ENCODE results near the gene FYTTD1.
"Not testable (repeated sequence)": the region's sequence is repeated elsewhere in the genome, so short reads cannot be mapped to it uniquely, and the experiment has no call there.

The FYTTD1 gene

DNA sequence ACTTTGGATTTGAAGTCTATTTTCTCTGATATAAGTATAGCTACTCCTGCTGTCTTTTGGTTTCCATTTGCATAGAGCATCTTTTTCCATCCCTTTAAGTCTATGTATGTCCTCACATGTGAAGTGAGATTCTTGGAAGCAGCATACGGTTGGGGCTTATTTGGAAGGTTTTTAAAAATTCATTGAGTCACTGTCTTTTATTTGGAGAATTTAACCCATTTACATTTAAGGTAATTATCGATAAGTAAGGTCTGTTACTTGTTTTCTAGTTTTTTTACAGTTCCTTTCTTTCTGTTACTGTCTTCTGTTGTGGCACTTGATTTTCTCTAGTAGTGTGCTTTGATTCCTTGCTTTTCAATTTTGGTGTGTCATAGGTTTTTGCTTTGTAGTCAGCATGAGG is 26.9 kb upstream of the FYTTD1 start:
- Histone ChIP-seq H3K36me3 (ENCODE audit: control insufficient read depth, low read length) (peaks cover 48% of the 10 kb centered on the region), H3K79me2 (ENCODE audit: control insufficient read depth, low read length) (peaks cover 88% of the 10 kb centered on the region)

GRCh38 chr3:197727878-197728277 is 21.8 kb upstream of the FYTTD1 start:
- H3F3A ChIP-seq (ENCODE audit: control insufficient read depth, insufficient read depth); H3K27ac ChIP-seq (ENCODE audit: low read depth, low read length); H3K9me3 ChIP-seq (ENCODE audit: control insufficient read depth, insufficient read depth, low read length); H3K9me2 ChIP-seq (replicated peaks; ENCODE audit: control insufficient read depth, low read length); H3K27me3 ChIP-seq (ENCODE audit: control insufficient read depth, low read length); H3K4me2 ChIP-seq (ENCODE audit: low read length); H3K4me3 ChIP-seq (ENCODE audit: low read length); H4K20me1 ChIP-seq (ENCODE audit: control insufficient read depth, insufficient read depth, low read depth, low read length): not testable (repeated sequence)
- Histone ChIP-seq H3K36me3 (ENCODE audit: control insufficient read depth, low read length) (peaks cover 39% of the 10 kb centered on the region), H3K4me1 (ENCODE audit: control insufficient read depth, low read length) (peaks cover 47% of the 10 kb centered on the region), H3K79me2 (ENCODE audit: control insufficient read depth, low read length) (peaks cover 81% of the 10 kb centered on the region)

More for the DNA sequence above, 26.9 kb upstream of the FYTTD1 start:
- Histone ChIP-seq H3K9me2 (replicated peaks; ENCODE audit: control insufficient read depth, low read length) (no peaks in the 10 kb centered on the region), H3K4me1 (ENCODE audit: control insufficient read depth, low read length) (peaks cover 21% of the 10 kb centered on the region), H3F3A (ENCODE audit: control insufficient read depth, insufficient read depth) (0 out of 2 replicates have a peak, but pooled peaks cover 2% of the 10 kb centered on the region), H3K4me2 (ENCODE audit: low read length) (no peak overlapping the region), H3K4me3 (ENCODE audit: low read length) (no peak overlapping the region), H3K9me3 (ENCODE audit: control insufficient read depth, insufficient read depth, low read length) (peaks cover 15% of the 10 kb centered on the region; the same call in 1 of the 2 replicates), H3K27me3 (ENCODE audit: control insufficient read depth, low read length) (no peaks in the 10 kb centered on the region), H4K20me1 (ENCODE audit: control insufficient read depth, insufficient read depth, low read depth, low read length) (0 out of 2 replicates have a peak, but pooled peaks cover 3% of the 10 kb centered on the region), H3K27ac (ENCODE audit: low read depth, low read length) (no peak overlapping the region)
- TF ChIP-seq CTCF (IDR thresholded peaks at IDR 0.05; ENCODE audit: low read depth, low read length, poor library complexity, severe bottlenecking): no peak
- no peak for TF ChIP-seq EZH2phosphoT487 (IDR thresholded peaks at IDR 0.05; ENCODE audit: borderline replicate concordance, low read length)

DNA sequence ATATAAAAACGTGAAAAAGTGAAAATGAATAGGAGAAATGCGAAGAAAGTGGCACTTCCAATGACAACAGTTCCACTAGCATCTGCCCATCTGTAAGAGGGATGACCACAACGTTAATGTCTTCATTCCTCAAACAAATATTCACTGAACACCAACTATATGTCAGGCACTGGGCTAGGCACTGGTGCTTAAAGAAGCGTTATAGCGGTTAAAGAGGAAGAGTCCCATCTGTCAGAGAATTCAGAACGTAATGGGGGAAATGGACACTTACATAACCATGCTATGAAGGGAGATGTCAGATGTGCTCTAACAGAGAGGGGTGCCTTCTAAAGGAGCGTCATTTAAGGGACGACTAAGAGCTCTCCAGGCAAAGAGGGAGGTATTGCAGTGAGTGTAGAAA is 21.2 kb upstream of the FYTTD1 start:
- peaks cover 38% of the 10 kb centered on the region for H3K36me3 ChIP-seq (ENCODE audit: control insufficient read depth, low read length)
- H3K27ac ChIP-seq (ENCODE audit: low read depth, low read length): no peak overlapping the region
- peaks cover 3% of the 10 kb centered on the region; the same call in 1 of the 2 replicates for H3K9me3 ChIP-seq (ENCODE audit: control insufficient read depth, insufficient read depth, low read length)
- no peak overlapping the region for H3K4me3 ChIP-seq (ENCODE audit: low read length)
- no peaks in the 10 kb centered on the region for H4K20me1 ChIP-seq (ENCODE audit: control insufficient read depth, insufficient read depth, low read depth, low read length)
- H3K9me2 ChIP-seq (replicated peaks; ENCODE audit: control insufficient read depth, low read length): no peaks in the 10 kb centered on the region
- no peaks in the 10 kb centered on the region for H3F3A ChIP-seq (ENCODE audit: control insufficient read depth, insufficient read depth)
- peaks cover 83% of the 10 kb centered on the region for H3K79me2 ChIP-seq (ENCODE audit: control insufficient read depth, low read length)
- no peak for TF ChIP-seq EZH2phosphoT487 (IDR thresholded peaks at IDR 0.05; ENCODE audit: borderline replicate concordance, low read length)
- no peak for TF ChIP-seq CTCF (IDR thresholded peaks at IDR 0.05; ENCODE audit: low read depth, low read length, poor library complexity, severe bottlenecking)
- peaks cover 53% of the 10 kb centered on the region for H3K4me1 ChIP-seq (ENCODE audit: control insufficient read depth, low read length)
- 0 out of 2 replicates have a peak overlapping the region, but pooled peaks have one; percentile 4 for H3K4me2 ChIP-seq (ENCODE audit: low read length)
- H3K27me3 ChIP-seq (ENCODE audit: control insufficient read depth, low read length): no peaks in the 10 kb centered on the region

GRCh38 chr3:197730200-197730599 is 19.5 kb upstream of the FYTTD1 start:
- H3K27ac ChIP-seq (ENCODE audit: low read depth, low read length): no peak overlapping the region
- TF ChIP-seq EZH2phosphoT487 (IDR thresholded peaks at IDR 0.05; ENCODE audit: borderline replicate concordance, low read length): no peak
- no peak for TF ChIP-seq CTCF (IDR thresholded peaks at IDR 0.05; ENCODE audit: low read depth, low read length, poor library complexity, severe bottlenecking)
- no peaks in the 10 kb centered on the region for H4K20me1 ChIP-seq (ENCODE audit: control insufficient read depth, insufficient read depth, low read depth, low read length)
- no peaks in the 10 kb centered on the region for H3K9me2 ChIP-seq (replicated peaks; ENCODE audit: control insufficient read depth, low read length)
- peaks cover 78% of the 10 kb centered on the region for H3K79me2 ChIP-seq (ENCODE audit: control insufficient read depth, low read length)
- H3K4me3 ChIP-seq (ENCODE audit: low read length): no peak overlapping the region
- peaks cover 54% of the 10 kb centered on the region for H3K4me1 ChIP-seq (ENCODE audit: control insufficient read depth, low read length)
- no peaks in the 10 kb centered on the region for H3K9me3 ChIP-seq (ENCODE audit: control insufficient read depth, insufficient read depth, low read length)
- peaks cover 10% of the 10 kb centered on the region for H3F3A ChIP-seq (ENCODE audit: control insufficient read depth, insufficient read depth)
- no peaks in the 10 kb centered on the region for H3K27me3 ChIP-seq (ENCODE audit: control insufficient read depth, low read length)
- peaks cover 36% of the 10 kb centered on the region for H3K36me3 ChIP-seq (ENCODE audit: control insufficient read depth, low read length)
- no peak overlapping the region for H3K4me2 ChIP-seq (ENCODE audit: low read length)

DNA sequence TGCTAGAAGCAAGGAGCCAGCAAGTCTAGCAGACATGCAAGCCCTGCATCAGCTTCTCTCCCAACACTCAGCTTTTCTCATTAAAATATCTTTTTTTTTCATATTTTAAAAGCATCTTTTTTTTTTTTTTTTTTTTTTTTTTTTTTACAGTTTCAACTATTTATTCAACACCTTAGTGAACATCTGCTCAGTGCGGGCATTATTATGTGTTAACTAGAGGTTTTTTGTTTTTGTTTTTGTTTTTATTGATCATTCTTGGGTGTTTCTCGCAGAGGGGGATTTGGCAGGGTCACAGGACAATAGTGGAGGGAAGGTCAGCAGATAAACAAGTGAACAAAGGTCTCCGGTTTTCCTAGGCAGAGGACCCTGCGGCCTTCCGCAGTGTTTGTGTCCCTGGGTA is 18.9 kb upstream of the FYTTD1 start:
- not testable (repeated sequence) for H3K9me3 ChIP-seq (ENCODE audit: control insufficient read depth, insufficient read depth, low read length); H3K27ac ChIP-seq (ENCODE audit: low read depth, low read length); H3K4me3 ChIP-seq (ENCODE audit: low read length); H3K9me2 ChIP-seq (replicated peaks; ENCODE audit: control insufficient read depth, low read length); H4K20me1 ChIP-seq (ENCODE audit: control insufficient read depth, insufficient read depth, low read depth, low read length); H3K27me3 ChIP-seq (ENCODE audit: control insufficient read depth, low read length); H3K4me2 ChIP-seq (ENCODE audit: low read length)
- Histone ChIP-seq H3K36me3 (ENCODE audit: control insufficient read depth, low read length) (peaks cover 37% of the 10 kb centered on the region), H3F3A (ENCODE audit: control insufficient read depth, insufficient read depth) (peaks cover 15% of the 10 kb centered on the region), H3K79me2 (ENCODE audit: control insufficient read depth, low read length) (peaks cover 77% of the 10 kb centered on the region), H3K4me1 (ENCODE audit: control insufficient read depth, low read length) (peaks cover 54% of the 10 kb centered on the region)

DNA sequence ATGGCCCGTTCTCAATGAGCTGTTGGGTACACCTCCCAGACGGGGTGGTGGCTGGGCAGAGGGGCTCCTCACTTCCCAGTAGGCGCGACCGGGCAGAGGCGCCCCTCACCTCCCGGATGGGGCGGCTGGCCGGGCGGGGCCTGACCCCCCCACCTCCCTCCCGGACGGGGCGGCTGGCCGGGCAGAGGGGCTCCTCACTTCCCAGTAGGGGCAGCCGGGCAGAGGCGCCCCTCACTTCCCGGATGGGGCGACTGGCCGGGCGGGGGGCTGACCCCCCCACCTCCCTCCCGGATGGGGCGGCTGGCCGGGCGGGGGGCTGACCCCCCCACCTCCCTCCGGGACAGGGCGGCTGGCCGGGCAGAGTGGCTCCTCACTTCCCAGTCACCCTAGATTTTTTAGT is 18.2 kb upstream of the FYTTD1 start:
- peaks cover 82% of the 10 kb centered on the region for H3K79me2 ChIP-seq (ENCODE audit: control insufficient read depth, low read length)
- not testable (repeated sequence) for H3K9me2 ChIP-seq (replicated peaks; ENCODE audit: control insufficient read depth, low read length)

More for the DNA sequence above, 18.2 kb upstream of the FYTTD1 start:
- H3F3A ChIP-seq (ENCODE audit: control insufficient read depth, insufficient read depth): peaks cover 16% of the 10 kb centered on the region
- peaks cover 36% of the 10 kb centered on the region for H3K36me3 ChIP-seq (ENCODE audit: control insufficient read depth, low read length)
- H3K4me3 ChIP-seq (ENCODE audit: low read length); H3K9me3 ChIP-seq (ENCODE audit: control insufficient read depth, insufficient read depth, low read length); H4K20me1 ChIP-seq (ENCODE audit: control insufficient read depth, insufficient read depth, low read depth, low read length); H3K4me2 ChIP-seq (ENCODE audit: low read length); H3K27me3 ChIP-seq (ENCODE audit: control insufficient read depth, low read length); H3K27ac ChIP-seq (ENCODE audit: low read depth, low read length): not testable (repeated sequence)
- peaks cover 54% of the 10 kb centered on the region for H3K4me1 ChIP-seq (ENCODE audit: control insufficient read depth, low read length)
